Hematopoietic multipotent progenitor cell treated with erythropoietin and hydrocortisone succinate and interleukin-3 and kit ligand, for 15 days (in vitro differentiated cells): ENCODE measurements around the gene OR5H2.
"Not testable (repeated sequence)": the region's sequence is repeated elsewhere in the genome, so short reads cannot be mapped to it uniquely, and the experiment has no call there.

Experiments used
- DNase-seq: peaks from one replicate; pipeline ENCODE4 v3.0.0-alpha.2; 2015; ENCODE audit warnings: low spot score

Gene OR5H2

GRCh38 chr3:98282205-98282604 is at the start of gene OR5H2:
TSS of gene OR5H2 (plus strand) at chr3:98282505. CDS start at chr3:98282903, 398 bp downstream.
- no peak for DNase-seq

GRCh38 chr3:98233468-98233867 is 48.8 kb upstream of the OR5H2 start:
- DNase-seq = no peak

GRCh38 chr3:98240131-98240530 is 42.2 kb upstream of the OR5H2 start:
- no peak for DNase-seq

- no peak for DNase-seq
These were observed 40.1 kb upstream of the OR5H2 start for GRCh38 chr3:98242155-98242554.

- DNase-seq = no peak
These were observed 38.5 kb upstream of the OR5H2 start for GRCh38 chr3:98243843-98244242.

GRCh38 chr3:98246142-98246541 is 36.2 kb upstream of the OR5H2 start:
- no peak for DNase-seq

DNA sequence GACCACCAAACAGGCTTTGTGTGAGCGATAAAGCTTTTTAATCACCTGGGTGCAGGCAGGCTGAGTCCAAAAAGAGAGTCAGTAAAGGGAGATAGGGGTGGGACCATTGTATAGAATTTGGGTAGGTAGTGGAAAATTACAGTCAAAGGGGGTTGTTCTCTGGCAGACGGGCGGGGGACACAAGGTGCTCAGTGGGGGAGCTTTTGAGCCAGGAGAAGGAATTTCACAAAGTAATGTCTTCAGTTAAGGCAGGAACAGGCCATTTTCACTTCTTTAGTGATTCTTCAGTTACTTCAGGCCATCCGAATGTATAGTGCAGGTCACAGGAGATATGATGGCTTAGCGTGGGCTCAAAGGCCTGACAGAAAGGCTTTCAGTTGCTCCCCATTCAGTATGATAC is 26.3 kb upstream of the OR5H2 start:
- DNase-seq = not testable (repeated sequence)

GRCh38 chr3:98259707-98260106 is 22.6 kb upstream of the OR5H2 start:
- DNase-seq = no peak

- DNase-seq = no peak
These were observed 20.3 kb upstream of the OR5H2 start for GRCh38 chr3:98262046-98262445.

GRCh38 chr3:98263944-98264343 is 18.4 kb upstream of the OR5H2 start, which contains the start of gene OR5H6:
TSS of gene OR5H6 (plus strand) at chr3:98264244. CDS start at chr3:98264333, 89 bp downstream.
- no peak for DNase-seq

GRCh38 chr3:98269846-98270245 is 12.5 kb upstream of the OR5H2 start:
- DNase-seq = no peak

GRCh38 chr3:98272126-98272525 is 10.2 kb upstream of the OR5H2 start:
- no peak for DNase-seq

DNA sequence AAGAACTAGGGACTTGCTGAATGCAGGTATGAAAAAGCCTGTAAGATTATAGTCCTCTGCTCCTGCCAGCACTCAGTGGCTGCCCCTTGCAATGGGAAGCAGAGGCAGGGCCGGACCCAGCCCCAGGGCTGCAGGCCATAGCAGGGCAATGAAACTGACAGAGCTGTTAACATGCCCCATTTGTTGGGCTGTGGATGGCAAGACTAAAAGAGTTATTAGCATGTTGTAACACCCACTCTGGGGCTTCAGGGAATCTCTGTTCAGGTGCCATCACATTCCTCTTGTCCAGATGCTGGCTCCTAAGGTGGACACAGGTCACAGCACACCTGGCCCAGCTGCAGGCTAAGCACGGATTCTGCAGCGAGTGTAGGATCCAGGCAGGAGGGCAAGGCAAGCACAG is 7.4 kb upstream of the OR5H2 start:
- DNase-seq = no peak

DNA sequence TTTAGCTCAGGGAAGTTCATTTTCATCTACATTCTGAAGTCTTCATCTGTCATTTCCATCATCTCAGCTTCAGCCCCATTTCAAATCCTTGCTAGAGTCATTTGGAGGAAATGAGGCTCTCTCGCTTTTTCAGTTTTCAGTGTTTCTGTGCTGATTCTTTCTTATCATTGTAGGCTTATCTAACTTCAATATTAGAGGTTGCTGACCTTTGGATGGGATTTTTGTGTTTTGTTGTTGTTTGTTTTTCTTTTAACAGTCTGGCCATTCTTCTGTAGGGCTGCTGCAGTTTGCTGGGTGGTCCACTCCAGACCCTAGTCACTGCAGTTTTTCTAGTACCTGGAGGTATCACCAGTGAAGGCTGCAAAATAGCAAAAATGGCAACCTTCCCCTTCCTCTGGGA is 8.6 kb downstream of the OR5H2 start:
- no peak for DNase-seq

DNA sequence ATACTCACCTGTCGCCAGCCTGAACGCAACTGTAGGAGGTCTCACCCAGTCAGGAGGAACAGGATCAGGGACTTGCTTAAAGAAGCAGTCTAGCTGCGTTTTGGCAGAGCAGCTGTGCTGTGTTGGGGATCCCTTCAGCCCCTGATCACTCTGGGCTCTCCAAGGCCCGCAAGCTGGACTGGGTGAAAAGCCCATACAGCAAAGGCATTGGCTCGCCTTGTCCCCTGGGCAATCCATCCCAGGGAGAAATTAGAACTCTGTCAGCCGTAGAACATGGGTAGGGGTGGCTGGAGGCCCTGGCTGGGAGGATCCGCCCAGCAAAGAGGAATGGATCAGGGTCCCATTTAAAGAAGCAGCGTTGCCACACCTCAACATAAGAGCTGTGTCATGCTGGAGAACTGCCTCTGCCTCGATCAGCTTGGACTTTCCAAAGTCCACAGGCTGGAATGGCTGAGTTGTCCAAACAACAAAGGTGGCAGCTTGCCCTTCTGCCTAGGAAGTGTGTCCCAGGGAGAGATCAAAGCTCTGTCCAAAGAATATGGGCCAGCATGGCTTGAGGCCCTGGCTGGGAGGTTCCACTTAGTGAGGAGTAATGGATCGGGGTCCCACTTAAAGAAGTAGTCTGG is 9.1 kb downstream of the OR5H2 start:
- DNase-seq = no peak

DNA sequence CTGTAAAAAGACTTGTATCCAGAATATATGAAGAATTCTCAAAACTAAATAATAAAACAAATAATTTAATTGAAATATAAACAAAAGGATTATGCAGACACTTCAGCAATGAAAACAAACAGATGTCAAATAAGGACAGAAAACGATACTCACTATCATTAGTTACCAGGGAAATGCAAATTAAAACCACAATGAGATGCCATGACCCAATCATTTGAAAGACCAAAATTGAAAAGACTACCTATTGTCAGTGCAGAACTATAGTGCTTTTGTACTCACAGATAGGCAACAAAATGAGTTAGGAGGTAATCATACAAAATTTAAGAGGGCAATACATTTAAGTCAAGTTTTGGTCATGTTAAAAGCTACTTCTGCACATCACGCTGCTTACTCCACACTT is 39.8 kb downstream of the OR5H2 start:
- no peak for DNase-seq

DNA sequence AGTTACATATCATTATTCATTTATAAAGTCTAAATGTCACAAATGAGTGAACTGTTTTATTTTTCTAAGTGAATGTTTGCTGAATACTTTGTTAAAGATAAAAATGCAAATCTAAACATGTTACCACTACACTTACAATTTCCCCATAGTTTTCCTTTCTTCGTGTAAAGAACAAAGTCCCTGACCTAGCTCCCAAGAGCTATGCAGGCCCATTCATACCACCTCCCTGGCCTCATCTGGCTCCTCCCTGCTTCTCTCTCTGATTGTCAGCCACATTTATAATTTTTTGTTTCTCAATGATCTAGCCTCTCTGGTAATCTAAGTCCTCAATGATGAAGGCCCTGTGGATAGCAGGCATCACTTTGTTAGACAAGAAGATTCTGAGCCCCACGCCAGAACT is 40.4 kb downstream of the OR5H2 start:
- DNase-seq = no peak

GRCh38 chr3:98323425-98323824 is 41.1 kb downstream of the OR5H2 start:
- no peak for DNase-seq

GRCh38 chr3:98325055-98325454 is 42.8 kb downstream of the OR5H2 start:
- DNase-seq = no peak

GRCh38 chr3:98326105-98326893 is 44.0 kb downstream of the OR5H2 start:
- DNase-seq = no peak

DNA sequence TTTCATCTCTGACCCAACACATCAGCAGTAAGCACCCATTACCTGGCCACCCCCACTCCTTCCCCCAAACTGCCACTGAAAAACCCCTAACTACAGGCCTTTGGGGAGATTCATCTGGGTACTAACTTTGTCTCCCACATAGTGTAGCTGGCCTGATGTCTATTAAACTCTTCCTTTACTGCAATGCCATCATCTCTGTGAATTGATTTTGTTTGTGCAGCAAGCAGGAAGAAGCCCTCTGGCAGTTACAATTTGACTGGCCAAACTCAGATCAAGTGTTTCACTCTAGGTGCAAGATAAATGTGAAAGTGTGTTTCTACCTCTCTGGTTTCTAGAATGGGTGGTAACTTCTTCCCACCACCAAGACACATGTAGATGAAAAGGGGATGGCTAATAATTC is 44.6 kb downstream of the OR5H2 start:
- DNase-seq = no peak

DNA sequence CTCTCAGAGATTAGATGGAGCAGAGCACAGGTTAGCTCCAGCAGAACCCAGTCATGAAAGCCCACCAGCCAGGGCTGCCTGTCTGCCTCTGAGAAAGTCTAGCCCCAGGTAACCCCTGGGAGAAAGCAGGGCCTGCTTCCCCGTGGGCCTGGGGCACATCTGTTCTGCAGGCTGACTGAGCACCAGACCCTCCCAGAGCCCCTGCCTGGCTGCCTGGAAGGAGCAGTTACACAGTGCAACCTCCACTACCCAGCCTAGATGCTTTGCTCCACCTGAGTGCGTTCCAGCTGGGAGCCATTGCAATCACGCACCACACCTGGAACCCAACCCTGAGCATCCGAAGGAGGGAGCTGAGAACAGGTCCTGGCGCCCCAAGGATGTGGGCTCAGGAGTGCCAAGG is 46.6 kb downstream of the OR5H2 start:
- no peak for DNase-seq

- peak; percentile 14 for DNase-seq
These were observed 47.3 kb downstream of the OR5H2 start for GRCh38 chr3:98329392-98330124.
